Measurements from ENCODE around the gene NEDD9. TPM values are rescaled to one million over a fixed set of nuclear protein-coding genes. Genes with fewer than 3 reads are reported as not detected.

The NEDD9 gene
- total and polyA plus RNA-seq, 2 experiments from 2014 or later = 4.4 to 13.0 TPM

GRCh38 chr6:11242711-11243110 is 10.2 kb upstream of the NEDD9 start:
- Histone ChIP-seq H3K9me2 (ENCODE audit: insufficient read depth) (peaks cover 19% of the 10 kb centered on the region), H3K4me2 (no peak overlapping the region), H3K4me1 (ENCODE audit: insufficient read depth) (no peaks in the 10 kb centered on the region), H4K20me1 (replicated peaks; ENCODE audit: insufficient read depth) (no peaks in the 10 kb centered on the region), H3K79me2 (replicated peaks; ENCODE audit: insufficient read depth) (no peaks in the 10 kb centered on the region), H3K36me3 (ENCODE audit: insufficient read depth) (no peaks in the 10 kb centered on the region), H3F3A (replicated peaks; ENCODE audit: low read depth) (no peaks in the 10 kb centered on the region), H3K4me3 (no peak overlapping the region), H2AFZ (no peak overlapping the region), H3K27ac (ENCODE audit: low read depth) (no peak overlapping the region), H3K27me3 (ENCODE audit: insufficient read depth) (peaks cover 6% of the 10 kb centered on the region; the same call in 1 of the 2 replicates)
- H3K9me3 Mint-ChIP-seq = no peaks in the 10 kb centered on the region
- ATAC-seq = no peak
- TF ChIP-seq STAT1 (IDR thresholded peaks at IDR 0.05; ENCODE audit: unreplicated experiment) = no peak
- TF ChIP-seq CREB1 (CRISPR knock-in tag; IDR thresholded peaks at IDR 0.05; ENCODE audit: low read depth) = no peak
- TF ChIP-seq, protein P1, sequence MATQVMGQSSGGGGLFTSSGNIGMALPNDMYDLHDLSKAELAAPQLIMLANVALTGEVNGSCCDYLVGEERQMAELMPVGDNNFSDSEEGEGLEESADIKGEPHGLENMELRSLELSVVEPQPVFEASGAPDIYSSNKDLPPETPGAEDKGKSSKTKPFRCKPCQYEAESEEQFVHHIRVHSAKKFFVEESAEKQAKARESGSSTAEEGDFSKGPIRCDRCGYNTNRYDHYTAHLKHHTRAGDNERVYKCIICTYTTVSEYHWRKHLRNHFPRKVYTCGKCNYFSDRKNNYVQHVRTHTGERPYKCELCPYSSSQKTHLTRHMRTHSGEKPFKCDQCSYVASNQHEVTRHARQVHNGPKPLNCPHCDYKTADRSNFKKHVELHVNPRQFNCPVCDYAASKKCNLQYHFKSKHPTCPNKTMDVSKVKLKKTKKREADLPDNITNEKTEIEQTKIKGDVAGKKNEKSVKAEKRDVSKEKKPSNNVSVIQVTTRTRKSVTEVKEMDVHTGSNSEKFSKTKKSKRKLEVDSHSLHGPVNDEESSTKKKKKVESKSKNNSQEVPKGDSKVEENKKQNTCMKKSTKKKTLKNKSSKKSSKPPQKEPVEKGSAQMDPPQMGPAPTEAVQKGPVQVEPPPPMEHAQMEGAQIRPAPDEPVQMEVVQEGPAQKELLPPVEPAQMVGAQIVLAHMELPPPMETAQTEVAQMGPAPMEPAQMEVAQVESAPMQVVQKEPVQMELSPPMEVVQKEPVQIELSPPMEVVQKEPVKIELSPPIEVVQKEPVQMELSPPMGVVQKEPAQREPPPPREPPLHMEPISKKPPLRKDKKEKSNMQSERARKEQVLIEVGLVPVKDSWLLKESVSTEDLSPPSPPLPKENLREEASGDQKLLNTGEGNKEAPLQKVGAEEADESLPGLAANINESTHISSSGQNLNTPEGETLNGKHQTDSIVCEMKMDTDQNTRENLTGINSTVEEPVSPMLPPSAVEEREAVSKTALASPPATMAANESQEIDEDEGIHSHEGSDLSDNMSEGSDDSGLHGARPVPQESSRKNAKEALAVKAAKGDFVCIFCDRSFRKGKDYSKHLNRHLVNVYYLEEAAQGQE (IDR thresholded peaks at IDR 0.05; ENCODE audit: unreplicated experiment) = no peak
- H3K4me1 Mint-ChIP-seq = peaks cover 3% of the 10 kb centered on the region; the same call in 2 of the 3 replicates
- DNase-seq (ENCODE audit: low spot score) = no peak
- H3K4me3 Mint-ChIP-seq = no peak overlapping the region
- H3K36me3 Mint-ChIP-seq (ENCODE audit: low read depth) = no peaks in the 10 kb centered on the region
- no peak overlapping the region for H3K27ac Mint-ChIP-seq
- peaks cover 17% of the 10 kb centered on the region for H3K27me3 Mint-ChIP-seq (ENCODE audit: insufficient read depth, low read depth, poor library complexity)

- Mint-ChIP-seq H3K27ac (no peak overlapping the region), H3K36me3 (ENCODE audit: low read depth) (no peaks in the 10 kb centered on the region), H3K4me1 (peaks cover 3% of the 10 kb centered on the region; the same call in 2 of the 3 replicates), H3K9me3 (no peaks in the 10 kb centered on the region), H3K4me3 (no peak overlapping the region), H3K27me3 (ENCODE audit: insufficient read depth, low read depth, poor library complexity) (peaks cover 17% of the 10 kb centered on the region)
- Histone ChIP-seq H3F3A (replicated peaks; ENCODE audit: low read depth) (no peaks in the 10 kb centered on the region), H3K4me1 (ENCODE audit: insufficient read depth) (no peaks in the 10 kb centered on the region), H4K20me1 (replicated peaks; ENCODE audit: insufficient read depth) (no peaks in the 10 kb centered on the region), H3K9me2 (ENCODE audit: insufficient read depth) (peaks cover 19% of the 10 kb centered on the region), H3K4me2 (no peak overlapping the region), H3K36me3 (ENCODE audit: insufficient read depth) (no peaks in the 10 kb centered on the region), H3K27me3 (ENCODE audit: insufficient read depth) (peaks cover 6% of the 10 kb centered on the region; the same call in 1 of the 2 replicates), H2AFZ (peak overlapping the region; percentile 98), H3K79me2 (replicated peaks; ENCODE audit: insufficient read depth) (no peaks in the 10 kb centered on the region), H3K27ac (ENCODE audit: low read depth) (no peak overlapping the region), H3K4me3 (no peak overlapping the region)
- DNase-seq (ENCODE audit: low spot score) = peak; percentile 89
- peak; percentile 100 for ATAC-seq
- TF ChIP-seq CTCF (conservative IDR thresholded peaks at IDR 0.05; ENCODE audit: low read depth in 2 of 2) (peak; percentile 91 to 95), NANOG (IDR thresholded peaks at IDR 0.05; ENCODE audit: borderline replicate concordance) (no peak)
Measured at GRCh38 chr6:11241793-11242201, 9.3 kb upstream of the NEDD9 start.

Data from GM23338 (cell line).